ENCODE measurements around the gene LPP. TPM values are rescaled to one million over a fixed set of nuclear protein-coding genes. Genes with fewer than 3 reads are reported as not detected.
A peak's percentile ranks its signal among the peaks of the same experiment; 100 is the strongest.

LPP gene
- total RNA-seq, 6 donors from 2014 or later: 86.0 to 196 (median 160) TPM

DNA sequence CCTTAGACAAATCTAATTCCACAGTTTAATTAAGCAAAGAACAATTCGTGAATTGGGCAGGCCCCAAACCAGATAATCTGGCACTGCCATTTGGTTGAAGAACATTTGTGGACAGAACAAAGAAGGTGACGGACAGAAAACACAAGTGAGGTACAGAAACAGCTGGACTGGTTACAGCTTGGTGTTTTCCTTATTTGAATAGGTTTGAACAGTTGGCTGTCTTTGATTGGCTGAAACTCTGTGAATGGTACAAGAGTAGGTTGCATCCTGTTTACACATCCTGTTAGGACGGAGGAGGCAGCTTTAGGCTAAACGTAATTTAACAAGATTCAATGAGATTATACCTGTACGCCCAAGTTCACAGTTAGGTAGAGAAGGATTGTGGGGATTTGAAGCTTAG, 114.4 kb downstream of the LPP start:
- H3K27ac ChIP-seq: peak overlapping the region in 2 of 4 donors; percentile 79 to 86
- WGBS, 2 donors: 84 to 85% methylated on average over 5 of the region's 5 CpGs
- H3K9me3 ChIP-seq: no peaks in the 10 kb centered on the region
- TF ChIP-seq POLR2AphosphoS5 (IDR thresholded peaks at IDR 0.05): no peak
- TF ChIP-seq, protein P1, sequence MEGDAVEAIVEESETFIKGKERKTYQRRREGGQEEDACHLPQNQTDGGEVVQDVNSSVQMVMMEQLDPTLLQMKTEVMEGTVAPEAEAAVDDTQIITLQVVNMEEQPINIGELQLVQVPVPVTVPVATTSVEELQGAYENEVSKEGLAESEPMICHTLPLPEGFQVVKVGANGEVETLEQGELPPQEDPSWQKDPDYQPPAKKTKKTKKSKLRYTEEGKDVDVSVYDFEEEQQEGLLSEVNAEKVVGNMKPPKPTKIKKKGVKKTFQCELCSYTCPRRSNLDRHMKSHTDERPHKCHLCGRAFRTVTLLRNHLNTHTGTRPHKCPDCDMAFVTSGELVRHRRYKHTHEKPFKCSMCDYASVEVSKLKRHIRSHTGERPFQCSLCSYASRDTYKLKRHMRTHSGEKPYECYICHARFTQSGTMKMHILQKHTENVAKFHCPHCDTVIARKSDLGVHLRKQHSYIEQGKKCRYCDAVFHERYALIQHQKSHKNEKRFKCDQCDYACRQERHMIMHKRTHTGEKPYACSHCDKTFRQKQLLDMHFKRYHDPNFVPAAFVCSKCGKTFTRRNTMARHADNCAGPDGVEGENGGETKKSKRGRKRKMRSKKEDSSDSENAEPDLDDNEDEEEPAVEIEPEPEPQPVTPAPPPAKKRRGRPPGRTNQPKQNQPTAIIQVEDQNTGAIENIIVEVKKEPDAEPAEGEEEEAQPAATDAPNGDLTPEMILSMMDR (IDR thresholded peaks at IDR 0.05): no peak
- peaks cover 63 to 89% (median 77%) of the 10 kb centered on the region in 4 donors for H3K4me1 ChIP-seq
- H3K4me3 ChIP-seq: no peak overlapping the region
- ATAC-seq (ENCODE audit: low FRiP score in 2 of 2): no peak
- DNase-seq: no peak
- no peaks in the 10 kb centered on the region for H3K36me3 ChIP-seq
- H3K27me3 ChIP-seq: no peaks in the 10 kb centered on the region

DNA sequence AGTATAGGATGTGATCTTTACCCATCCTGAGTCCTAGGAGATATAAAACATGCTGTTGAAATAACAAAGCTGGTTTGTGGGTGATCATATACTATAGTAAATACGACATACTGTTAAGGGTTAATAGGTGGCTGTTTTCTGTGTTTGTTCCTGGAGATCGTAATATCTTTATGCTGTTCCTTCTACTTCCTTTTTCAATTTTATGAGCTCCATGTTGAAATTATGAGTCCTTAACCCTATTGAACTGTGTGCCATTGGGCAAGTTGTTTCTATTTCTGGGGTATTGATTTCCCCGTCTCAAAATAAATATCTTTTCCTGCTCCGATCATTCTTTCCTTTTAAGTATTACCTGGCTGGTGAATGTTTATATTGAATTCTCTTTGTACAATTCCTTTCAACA, 115.1 kb downstream of the LPP start:
- DNase-seq (no peak), ATAC-seq (ENCODE audit: low FRiP score in 2 of 2) (no peak)
- no peak overlapping the region for H3K27ac ChIP-seq
- TF ChIP-seq, protein P1 (IDR thresholded peaks at IDR 0.05): no peak
- no peak for TF ChIP-seq POLR2A (IDR thresholded peaks at IDR 0.05)
- no peak for TF ChIP-seq POLR2AphosphoS5 (IDR thresholded peaks at IDR 0.05)
- no peak for TF ChIP-seq EP300 (IDR thresholded peaks at IDR 0.05)
- H3K27me3 ChIP-seq: no peaks in the 10 kb centered on the region
- peaks cover 60 to 82% (median 71%) of the 10 kb centered on the region in 4 donors for H3K4me1 ChIP-seq
- H3K4me3 ChIP-seq: no peak overlapping the region
- WGBS, 2 donors: 73 to 84% methylated on average over 4 of the region's 4 CpGs
- no peaks in the 10 kb centered on the region for H3K9me3 ChIP-seq
- H3K36me3 ChIP-seq: no peaks in the 10 kb centered on the region

DNA sequence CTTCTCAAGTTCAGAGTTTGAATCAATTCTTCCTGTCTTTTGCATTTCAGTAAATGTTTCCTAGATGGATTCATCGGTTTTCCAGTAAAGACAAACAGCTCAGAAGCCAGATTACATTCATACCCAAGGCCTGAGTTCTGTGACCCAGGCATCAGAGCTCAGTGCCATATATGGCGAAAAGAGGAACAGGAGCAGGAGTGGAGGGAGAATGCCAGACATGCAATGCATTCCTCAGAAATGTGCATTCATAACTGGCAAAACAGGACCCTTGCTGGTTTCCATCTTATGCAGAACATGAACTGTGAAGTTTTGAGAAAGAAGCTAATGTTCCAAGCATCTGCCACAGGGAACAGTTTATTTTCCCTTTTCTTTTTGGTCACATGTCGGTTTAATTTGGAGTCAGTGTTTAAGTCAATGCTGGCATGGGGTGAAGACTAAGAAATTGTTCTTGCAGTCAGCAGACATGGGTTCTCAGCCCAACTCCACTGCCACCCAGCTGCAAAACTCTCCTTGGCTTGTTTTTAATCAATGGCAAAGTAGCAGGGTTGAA, 116.5 kb downstream of the LPP start:
- H3K36me3 ChIP-seq: no peaks in the 10 kb centered on the region
- 54 to 58% methylated on average over 3 of the region's 3 CpGs for WGBS, 2 donors
- ATAC-seq (ENCODE audit: low FRiP score in 2 of 2) (peak in 1 of 2 donors; percentile 54), DNase-seq (no peak)
- H3K27me3 ChIP-seq: no peaks in the 10 kb centered on the region
- no peaks in the 10 kb centered on the region for H3K9me3 ChIP-seq
- H3K27ac ChIP-seq: peak overlapping the region in 3 of 4 donors; percentile 23 to 71 (median 64)
- peak in 1 of 2 donors; percentile 33 for TF ChIP-seq POLR2AphosphoS5 (IDR thresholded peaks at IDR 0.05)
- TF ChIP-seq, protein P1 (IDR thresholded peaks at IDR 0.05): no peak
- TF ChIP-seq POLR2A (IDR thresholded peaks at IDR 0.05): no peak
- peaks cover 45 to 72% (median 59%) of the 10 kb centered on the region in 4 donors for H3K4me1 ChIP-seq
- H3K4me3 ChIP-seq: no peak overlapping the region

DNA sequence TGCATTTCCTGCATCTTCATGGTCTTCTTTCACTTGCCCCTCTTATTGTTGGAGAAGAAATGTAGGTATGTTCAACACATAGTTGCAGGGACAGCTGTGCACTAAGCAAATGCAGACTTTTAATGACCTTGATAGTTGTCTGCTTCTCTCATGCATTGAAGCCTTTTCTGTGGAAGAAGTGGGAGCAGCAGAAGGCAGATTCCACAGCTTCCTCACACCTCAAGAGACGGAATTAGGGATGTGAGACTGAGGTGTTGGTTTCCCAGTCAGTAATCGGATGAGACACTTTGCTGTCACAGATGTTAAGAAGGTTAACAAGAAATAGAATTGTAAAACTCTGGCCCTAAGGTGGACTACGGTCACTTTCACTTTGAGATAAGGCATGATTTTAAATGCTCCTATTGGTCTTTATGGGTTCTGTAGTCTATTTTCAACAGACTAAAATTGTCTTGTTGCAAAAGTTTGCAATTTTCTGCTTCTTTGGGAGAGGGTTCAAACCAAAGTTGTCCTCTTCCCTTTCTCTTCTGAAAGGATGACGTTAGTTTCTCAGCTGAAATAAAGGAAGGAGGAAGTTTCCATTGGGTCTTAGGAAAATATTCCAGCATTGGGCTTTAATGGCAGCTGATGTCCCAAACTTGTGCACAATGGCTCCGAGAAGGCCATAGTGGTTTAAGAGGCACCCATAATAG, 117.4 kb downstream of the LPP start:
- TF ChIP-seq, protein P1 (IDR thresholded peaks at IDR 0.05): no peak
- TF ChIP-seq POLR2A (IDR thresholded peaks at IDR 0.05) (no peak), POLR2AphosphoS5 (IDR thresholded peaks at IDR 0.05) (no peak), EP300 (IDR thresholded peaks at IDR 0.05) (no peak)
- WGBS, 2 donors: 85 to 87% methylated on average over 5 of the region's 5 CpGs
- no peaks in the 10 kb centered on the region for H3K27me3 ChIP-seq
- peak overlapping the region; percentile 6 to 71 (median 20) for H3K27ac ChIP-seq
- H3K36me3 ChIP-seq: no peaks in the 10 kb centered on the region
- H3K4me3 ChIP-seq: no peak overlapping the region
- H3K9me3 ChIP-seq: no peaks in the 10 kb centered on the region
- peaks cover 37 to 63% (median 50%) of the 10 kb centered on the region in 4 donors for H3K4me1 ChIP-seq
- no peak for DNase-seq
- ATAC-seq (ENCODE audit: low FRiP score in 2 of 2): no peak
